HTR-8/SVneo (cell line): Measurements from ENCODE around the gene BEND7.
"Not testable (repeated sequence)": the region's sequence is repeated elsewhere in the genome, so short reads cannot be mapped to it uniquely, and the experiment has no call there.

Experiments
- DNase-seq: peaks from one replicate; pipeline ENCODE4 v3.0.0; 2011; ENCODE audit warnings: low spot score, mixed read lengths; ENCODE audit not compliant: insufficient read length
- FAIRE-seq: peaks from 2 replicates; lab custom pipeline; 2011; peaks lifted over from hg19 to GRCh38; lab: Jason Lieb, UNC

Gene BEND7

GRCh38 chr10:13528875-13529713, at the start of gene BEND7:
Gene BEND7, minus strand, starts transcription at chr10:13529014. Its CDS starts 481 bp downstream, at chr10:13528533.
- FAIRE-seq: no peak
- peak; percentile 56 for DNase-seq

- FAIRE-seq: no peak
Measured at GRCh38 chr10:13573960-13574359, 45.1 kb upstream of the BEND7 start.

GRCh38 chr10:13571541-13571940, 42.7 kb upstream of the BEND7 start:
- FAIRE-seq: no peak
- DNase-seq: no peak

More at GRCh38 chr10:13573960-13574359, 45.1 kb upstream of the BEND7 start:
- DNase-seq: no peak

GRCh38 chr10:13567030-13567429, 38.2 kb upstream of the BEND7 start:
- DNase-seq (no peak), FAIRE-seq (no peak)

- DNase-seq (no peak), FAIRE-seq (no peak)
Measured at GRCh38 chr10:13564576-13564975, 35.8 kb upstream of the BEND7 start.

- DNase-seq (no peak), FAIRE-seq (no peak)
Measured at GRCh38 chr10:13563481-13564445, 34.9 kb upstream of the BEND7 start.

GRCh38 chr10:13560597-13560996, 31.8 kb upstream of the BEND7 start:
- DNase-seq (no peak), FAIRE-seq (no peak)

GRCh38 chr10:13559124-13559700, 30.4 kb upstream of the BEND7 start:
- DNase-seq (no peak), FAIRE-seq (no peak)

GRCh38 chr10:13555884-13556510, 27.2 kb upstream of the BEND7 start:
- FAIRE-seq (no peak), DNase-seq (no peak)

- DNase-seq (no peak), FAIRE-seq (no peak)
Measured at GRCh38 chr10:13550802-13551201, 22.0 kb upstream of the BEND7 start.

- no peak for DNase-seq
- FAIRE-seq: no peak
Measured at GRCh38 chr10:13542533-13542932, 13.7 kb upstream of the BEND7 start.

GRCh38 chr10:13537985-13538384, 9.2 kb upstream of the BEND7 start:
- not testable (repeated sequence) for DNase-seq, FAIRE-seq

GRCh38 chr10:13536674-13537366, 8.0 kb upstream of the BEND7 start:
- FAIRE-seq: peak; percentile 28
- peak; percentile 79 for DNase-seq

- DNase-seq (no peak), FAIRE-seq (no peak)
Measured at GRCh38 chr10:13535346-13535745, 6.5 kb upstream of the BEND7 start.

- DNase-seq (no peak), FAIRE-seq (no peak)
Measured at GRCh38 chr10:13529714-13529973, 830 bp upstream of the BEND7 start.

- DNase-seq (no peak), FAIRE-seq (no peak)
Measured at GRCh38 chr10:13528123-13528874, 515 bp downstream of the BEND7 start.

GRCh38 chr10:13527864-13528122, 1.0 kb downstream of the BEND7 start:
- no peak for FAIRE-seq
- no peak for DNase-seq

GRCh38 chr10:13526948-13527863, 1.6 kb downstream of the BEND7 start:
- DNase-seq (peak; percentile 51), FAIRE-seq (no peak)
